Stimulated activated CD4-positive, alpha-beta T cell treated with anti-CD3 and anti-CD28 coated beads, Interleukin-1b, Interleukin-23, amount 100 ng/mL, for 1 hour (primary cell): ENCODE data around the gene TMPRSS12.
"Not testable (repeated sequence)": the region's sequence is repeated elsewhere in the genome, so short reads cannot be mapped to it uniquely, and the experiment has no call there.

ENCODE experiments used
- DNase-seq, 2 donors: peaks; one replicate each; pipeline ENCODE4 v3.0.0-alpha.2; 2020; ENCODE audit warnings: low read depth in 2 of 2

Gene TMPRSS12

GRCh38 chr12:50926932-50927331 is 84.2 kb downstream of the TMPRSS12 start:
- DNase-seq, result not testable (repeated sequence)

GRCh38 chr12:50927356-50927755 is 84.6 kb downstream of the TMPRSS12 start:
- DNase-seq, result no peak

GRCh38 chr12:50927766-50928224 is 85.1 kb downstream of the TMPRSS12 start:
- DNase-seq, result no peak

DNA sequence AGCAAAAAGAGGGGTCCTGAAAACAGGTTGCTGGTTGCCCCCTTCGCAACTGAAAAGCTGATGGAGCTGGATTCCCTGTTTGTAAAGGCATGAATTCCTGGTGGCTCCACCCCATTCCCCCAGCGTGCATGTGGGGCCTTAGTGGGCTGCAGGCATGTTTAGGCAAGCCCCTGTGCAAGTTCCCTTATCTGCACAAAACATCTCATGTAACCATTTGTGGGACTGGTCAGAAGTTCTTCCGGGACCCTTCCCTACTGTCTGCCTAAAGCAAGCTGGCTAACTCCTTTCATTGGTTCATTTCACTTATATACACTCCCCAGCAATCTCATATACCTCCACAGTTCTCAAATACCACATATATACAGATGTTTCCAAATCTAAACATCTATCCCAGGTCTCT is 85.7 kb downstream of the TMPRSS12 start:
- DNase-seq, result no peak

- no peak for DNase-seq
These were observed 87.1 kb downstream of the TMPRSS12 start for GRCh38 chr12:50929831-50930230.

- DNase-seq, result not testable (repeated sequence)
These were observed 87.8 kb downstream of the TMPRSS12 start for GRCh38 chr12:50930477-50930876.

GRCh38 chr12:50932787-50933280 is 90.1 kb downstream of the TMPRSS12 start:
- no peak for DNase-seq

DNA sequence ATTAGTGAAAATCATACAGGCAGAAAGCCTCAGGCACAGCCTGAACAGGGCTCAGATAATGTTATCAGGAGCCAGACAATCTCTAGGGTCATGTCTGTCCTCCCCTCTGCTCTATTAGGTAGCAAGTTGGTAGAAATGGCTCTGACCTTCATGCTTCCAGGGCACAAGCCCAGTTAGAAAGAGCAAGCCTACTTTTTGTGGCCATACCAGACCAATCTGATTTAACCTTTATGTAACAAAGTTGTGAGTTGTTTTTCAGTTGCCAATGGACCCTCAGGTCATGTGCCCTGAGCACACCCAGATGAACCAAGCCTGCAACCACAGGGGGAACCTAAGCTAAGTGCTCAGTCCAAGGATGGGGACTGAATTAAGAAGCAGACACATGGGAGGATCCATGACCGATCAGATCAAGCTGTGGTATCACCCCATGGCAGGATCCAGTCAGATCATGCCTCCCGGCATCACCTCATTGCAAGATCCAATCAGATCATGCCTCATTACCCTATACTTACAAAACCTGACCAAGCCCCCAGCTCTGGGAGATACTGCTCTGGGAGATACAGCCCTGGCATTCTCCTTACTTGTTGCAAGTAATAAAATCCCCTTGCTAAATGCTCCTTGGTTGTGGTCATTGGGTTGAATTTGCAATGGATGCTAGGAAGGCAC is 90.9 kb downstream of the TMPRSS12 start:
- no peak for DNase-seq

DNA sequence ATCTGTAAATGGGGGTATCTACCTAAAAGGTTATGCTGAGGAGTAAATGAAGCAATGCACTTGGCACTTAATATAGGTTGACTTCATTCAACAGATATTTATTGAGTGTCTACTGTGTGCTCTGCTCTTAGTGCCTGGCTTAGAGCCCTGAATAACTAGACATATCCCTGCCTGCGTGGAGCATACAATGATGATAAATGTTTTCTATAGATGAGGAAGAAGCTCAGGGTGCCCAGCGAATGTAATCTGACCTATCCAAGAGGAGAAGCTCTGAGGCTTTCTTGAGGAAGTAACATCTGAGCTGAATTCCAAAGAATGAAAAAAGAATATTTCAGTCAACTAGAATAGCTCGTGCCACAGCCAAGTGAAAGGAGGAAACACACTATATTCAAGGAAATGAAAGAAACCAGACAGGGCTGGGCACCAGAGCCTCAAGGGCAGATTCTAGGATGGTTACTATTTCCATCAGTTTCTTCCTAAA is 91.7 kb downstream of the TMPRSS12 start:
- no peak for DNase-seq

- DNase-seq, result no peak
These were observed 92.5 kb downstream of the TMPRSS12 start for GRCh38 chr12:50934981-50935807.

GRCh38 chr12:50936821-50937530 is 94.2 kb downstream of the TMPRSS12 start:
- DNase-seq, result no peak
